Lung (tissue), 12 donors: ENCODE measurements around the gene FUBP1. TPM values are rescaled to one million over a fixed set of nuclear protein-coding genes. Genes with fewer than 3 reads are reported as not detected.

Experiments
- ATAC-seq: fragments of 200-7000 bp; cut with Tn5 transposase; one replicate; pipeline ENCODE4 v1.9.1; 2020; ENCODE audit warnings: moderate number of reproducible peaks; ENCODE audit not compliant: insufficient read depth, low FRiP score
- DNase-seq, 3 donors: peaks; one replicate each; pipeline ENCODE4 v3.0.0-alpha.2; 2013 to 2017
- H3K27ac ChIP-seq, 2 donors: one replicate each; pipeline ENCODE4 v1.5.1; 2013; ENCODE audit warnings: mild to moderate bottlenecking in 2 of 2, moderate library complexity in 2 of 2, control low read depth in 1 of 2, inconsistent platforms in 1 of 2, low read depth in 1 of 2, low read length in 1 of 2
- H3K27me3 ChIP-seq, 3 donors: one replicate each; pipeline ENCODE4 v1.5.1; 2013; ENCODE audit warnings: low read length in 2 of 3; ENCODE audit not compliant: control insufficient read depth in 3 of 3, insufficient read depth in 3 of 3
- H3K36me3 ChIP-seq, 4 donors: one replicate each; pipeline ENCODE4 v1.5.1; 2013; ENCODE audit warnings: low read length in 4 of 4, mild to moderate bottlenecking in 1 of 4, moderate library complexity in 1 of 4; ENCODE audit not compliant: control insufficient read depth in 4 of 4, insufficient read depth in 4 of 4
- H3K4me1 ChIP-seq, 5 donors: one replicate each; pipeline ENCODE4 v1.5.1; 2013; ENCODE audit warnings: low read length in 5 of 5, mild to moderate bottlenecking in 2 of 5, moderate library complexity in 1 of 5; ENCODE audit not compliant: control insufficient read depth in 5 of 5, insufficient read depth in 5 of 5
- H3K4me3 ChIP-seq: one replicate; pipeline ENCODE4 v1.5.1; 2013; ENCODE audit warnings: mild to moderate bottlenecking, control low read depth, moderate library complexity
- H3K9ac ChIP-seq, 2 donors: one replicate each; pipeline ENCODE4 v1.5.1; 2013; ENCODE audit warnings: low read length in 2 of 2, control low read depth in 1 of 2; ENCODE audit not compliant: insufficient read depth in 1 of 2
- H3K9me3 ChIP-seq, 4 donors: one replicate each; pipeline ENCODE4 v1.5.1; 2013; ENCODE audit warnings: low read length in 3 of 4, mild to moderate bottlenecking in 1 of 4, moderate library complexity in 1 of 4; ENCODE audit not compliant: control insufficient read depth in 4 of 4, insufficient read depth in 3 of 4
- WGBS, 2 donors: extraction: QIAGEN DNeasy Blood & Tissue Kit; methylation state at CpG; one replicate each; pipeline ENCODE4 v1.1.7; 2013; 5-methylcytosine and 5-hydroxymethylcytosine counted together
- polyA plus RNA-seq, 2 donors: library from polyadenylated mRNA; stranded (reverse); fragments of 200-250 nt; gene quantifications; one replicate each; pipeline ENCODE4 v1.2.1, GENCODE V29; 2013
- total RNA-seq, 2 donors: library from RNA; depleted of rRNA in 1 of 2; stranded (reverse); fragments of >200 nt in 1 of 2; gene quantifications; one replicate each; pipeline ENCODE4 v1.2.1, GENCODE V29; 2014 to 2021
- TF ChIP-seq, protein P1 (sequence below): IDR thresholded peaks from 2 replicates; pipeline ENCODE4 v1.5.1; 2012; ENCODE audit warnings: mild to moderate bottlenecking; ENCODE audit errors: control extremely low read depth, extremely low read depth
- donor health status: control.
- donor health status: control.
- donor health status: Bipolar disorder and iron deficiency.
- donor health status: healthy.
- donor health status: DM: yes; HTN: yes; CAD: no.

The FUBP1 gene
- total and polyA plus RNA-seq, 4 donors = 39.1 to 324 (median 70.5) TPM

DNA sequence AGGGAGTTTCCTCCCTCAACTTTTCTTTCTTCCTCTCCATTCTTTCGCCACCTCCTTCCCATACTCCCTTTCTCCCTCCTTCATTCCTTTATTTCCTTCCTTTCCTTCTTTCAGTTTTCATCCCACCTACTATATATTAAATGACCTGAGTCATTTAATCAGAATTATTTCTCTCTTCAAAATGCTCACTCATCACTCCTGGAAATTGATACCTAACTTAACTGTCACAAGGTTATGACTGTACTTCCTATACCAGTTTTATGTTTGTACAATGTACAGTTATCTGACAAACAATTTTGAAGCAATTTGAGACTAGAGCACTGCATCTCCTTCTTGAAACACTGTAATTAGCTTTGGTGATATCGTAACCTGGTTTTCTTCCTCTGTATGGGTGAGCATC lies 49.1 kb downstream of the FUBP1 start:
- no peak for DNase-seq
- Histone ChIP-seq H3K36me3 (peaks cover 0 to 23% (median 14%) of the 10 kb centered on the region in 4 donors), H3K4me3 (no peak overlapping the region), H3K27ac (no peak overlapping the region), H3K27me3 (no peaks in the 10 kb centered on the region), H3K4me1 (no peaks in the 10 kb centered on the region), H3K9me3 (no peaks in the 10 kb centered on the region), H3K9ac (no peak overlapping the region)
- WGBS, 2 donors = 93 to 95% methylated on average over 2 of the region's 2 CpGs
- TF ChIP-seq, protein P1, sequence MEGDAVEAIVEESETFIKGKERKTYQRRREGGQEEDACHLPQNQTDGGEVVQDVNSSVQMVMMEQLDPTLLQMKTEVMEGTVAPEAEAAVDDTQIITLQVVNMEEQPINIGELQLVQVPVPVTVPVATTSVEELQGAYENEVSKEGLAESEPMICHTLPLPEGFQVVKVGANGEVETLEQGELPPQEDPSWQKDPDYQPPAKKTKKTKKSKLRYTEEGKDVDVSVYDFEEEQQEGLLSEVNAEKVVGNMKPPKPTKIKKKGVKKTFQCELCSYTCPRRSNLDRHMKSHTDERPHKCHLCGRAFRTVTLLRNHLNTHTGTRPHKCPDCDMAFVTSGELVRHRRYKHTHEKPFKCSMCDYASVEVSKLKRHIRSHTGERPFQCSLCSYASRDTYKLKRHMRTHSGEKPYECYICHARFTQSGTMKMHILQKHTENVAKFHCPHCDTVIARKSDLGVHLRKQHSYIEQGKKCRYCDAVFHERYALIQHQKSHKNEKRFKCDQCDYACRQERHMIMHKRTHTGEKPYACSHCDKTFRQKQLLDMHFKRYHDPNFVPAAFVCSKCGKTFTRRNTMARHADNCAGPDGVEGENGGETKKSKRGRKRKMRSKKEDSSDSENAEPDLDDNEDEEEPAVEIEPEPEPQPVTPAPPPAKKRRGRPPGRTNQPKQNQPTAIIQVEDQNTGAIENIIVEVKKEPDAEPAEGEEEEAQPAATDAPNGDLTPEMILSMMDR = no peak
- no peak for ATAC-seq

DNA sequence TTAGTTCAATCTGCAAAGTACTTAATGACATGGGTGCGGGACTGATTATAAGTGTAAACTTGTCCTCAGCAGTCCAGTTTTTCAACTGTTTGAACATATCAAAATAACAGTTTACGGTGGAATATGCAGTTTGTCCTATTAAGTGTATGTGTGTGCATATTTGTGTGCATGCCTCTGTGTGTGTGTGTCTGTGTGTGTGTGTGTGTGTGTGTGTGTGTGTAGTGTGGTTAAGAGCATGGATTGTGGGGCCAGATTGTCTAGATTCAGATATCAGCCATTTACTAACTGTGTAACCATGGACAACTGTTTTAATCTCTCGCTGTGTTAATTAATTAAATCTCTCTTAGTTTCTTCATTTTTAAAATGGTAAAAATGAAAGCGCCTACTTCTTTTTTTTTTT lies 51.5 kb downstream of the FUBP1 start:
- Histone ChIP-seq H3K4me3 (no peak overlapping the region), H3K4me1 (no peaks in the 10 kb centered on the region), H3K36me3 (peaks cover 0 to 21% (median 13%) of the 10 kb centered on the region in 4 donors), H3K9me3 (no peaks in the 10 kb centered on the region), H3K27ac (no peak overlapping the region), H3K9ac (no peak overlapping the region), H3K27me3 (no peaks in the 10 kb centered on the region)
- WGBS, 2 donors = 87 to 91% methylated on average over 4 of the region's 4 CpGs
- ATAC-seq = no peak
- TF ChIP-seq, protein P1 = no peak
- no peak for DNase-seq

DNA sequence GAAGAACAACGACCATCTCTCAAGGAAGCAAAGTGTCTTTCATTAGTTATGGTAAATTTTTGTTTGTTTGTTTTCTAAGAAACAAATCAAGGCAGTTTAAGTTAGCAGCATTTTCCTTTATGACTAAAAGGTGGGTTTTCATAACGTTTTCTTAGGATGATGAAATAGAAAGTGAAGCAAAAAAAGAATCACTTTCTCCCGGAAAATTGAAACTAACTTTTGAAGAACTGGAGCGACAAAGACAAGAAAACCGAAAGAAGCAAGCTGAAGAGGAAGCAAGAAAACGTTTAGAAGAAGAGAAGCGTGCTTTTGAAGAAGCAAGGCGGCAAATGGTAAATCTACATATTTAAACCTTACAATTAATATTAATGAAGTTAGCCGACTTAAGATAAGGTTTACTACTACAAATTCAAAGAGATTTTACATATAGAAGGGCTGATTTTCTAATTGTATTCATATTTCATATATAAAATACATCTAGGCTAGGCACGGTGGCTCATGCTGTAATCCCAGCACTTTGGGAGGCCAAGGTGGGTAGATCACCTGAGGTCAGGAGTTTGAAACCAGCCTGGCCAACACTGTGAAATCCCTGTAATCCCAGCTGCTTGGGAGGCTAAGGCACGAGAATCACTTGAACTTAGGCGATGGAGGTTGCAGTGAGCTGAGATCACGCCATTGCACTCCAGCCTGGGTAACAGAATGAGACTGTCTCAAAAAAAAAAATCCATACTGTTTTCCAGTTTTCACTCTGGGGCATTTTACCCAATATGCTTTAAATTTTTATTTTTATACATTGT lies 52.1 kb downstream of the FUBP1 start:
- TF ChIP-seq, protein P1 = no peak
- ATAC-seq (no peak), DNase-seq (no peak)
- WGBS, 2 donors = 61 to 63% methylated on average over 13 of the region's 13 CpGs
- Histone ChIP-seq H3K36me3 (peaks cover 0 to 21% (median 13%) of the 10 kb centered on the region in 4 donors), H3K9me3 (no peaks in the 10 kb centered on the region), H3K27ac (no peak overlapping the region), H3K27me3 (no peaks in the 10 kb centered on the region), H3K4me3 (no peak overlapping the region), H3K9ac (no peak overlapping the region), H3K4me1 (no peaks in the 10 kb centered on the region)
